Activated effector memory CD4-positive, alpha-beta T cell treated with anti-CD3 and anti-CD28 coated beads, Interleukin-2, amount 50 U/mL, for 16 hours (primary cell): ENCODE results near the gene FBN1.

Source experiments
- DNase-seq: peaks from one replicate; pipeline ENCODE4 v3.0.0-alpha.2; 2020

Gene FBN1

DNA sequence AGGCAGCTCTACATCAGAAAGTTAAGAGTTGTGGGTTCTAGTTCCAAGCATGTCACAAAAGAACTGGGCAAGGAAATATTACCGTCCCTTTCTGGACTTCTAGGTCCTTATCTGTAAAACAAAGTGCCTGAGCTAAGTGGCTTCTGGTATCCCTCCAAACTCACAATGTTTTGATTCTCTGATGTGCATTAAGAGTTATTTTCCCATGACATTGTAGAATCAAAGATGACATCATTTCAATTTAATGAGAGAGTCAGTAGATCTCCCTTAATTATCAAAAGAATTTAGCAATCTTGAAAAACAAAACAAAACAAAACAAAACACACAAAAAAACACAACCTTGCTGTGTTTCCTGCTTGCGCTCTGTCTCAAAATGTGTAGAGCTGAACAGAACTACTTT, 225.6 kb downstream of the FBN1 start:
- no peak for DNase-seq

DNA sequence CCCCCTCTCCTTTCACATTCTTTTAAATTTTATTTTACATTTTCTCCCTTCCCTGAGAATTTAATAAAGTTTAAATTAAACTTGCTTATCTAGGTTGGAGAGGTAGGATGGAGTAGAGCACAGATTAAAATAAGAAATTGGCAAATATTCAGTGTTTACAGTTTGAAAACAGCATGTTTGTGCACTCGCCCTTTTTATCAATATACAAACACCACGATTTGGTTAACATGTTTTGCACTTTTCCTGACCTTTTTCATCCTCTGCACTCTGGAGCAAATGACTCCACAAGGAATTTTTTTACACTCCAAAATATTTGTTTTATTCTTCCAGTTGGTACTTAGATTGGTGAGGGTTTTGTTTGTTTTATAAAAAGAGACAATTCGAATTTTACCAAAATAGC, 227.2 kb downstream of the FBN1 start:
- no peak for DNase-seq

DNA sequence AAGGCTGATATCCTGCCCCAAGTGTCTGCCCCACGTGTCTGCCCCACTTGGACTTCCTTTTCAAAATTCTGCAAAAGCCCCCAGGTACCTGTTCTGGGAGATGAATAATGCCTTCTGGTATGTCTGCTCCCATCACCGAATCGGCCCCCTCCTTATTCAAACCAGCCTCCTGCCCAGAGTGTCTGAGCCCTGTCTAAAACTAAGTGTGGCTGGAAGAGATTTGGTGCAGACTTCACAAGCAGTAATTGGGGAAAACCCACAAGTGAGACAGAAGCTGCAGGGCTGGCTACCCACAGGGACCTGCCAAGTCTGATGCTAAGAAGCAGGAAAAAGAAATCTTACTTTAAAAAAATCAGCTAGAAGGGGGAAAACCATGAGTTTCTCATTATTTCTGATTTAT, 229.2 kb downstream of the FBN1 start:
- DNase-seq = no peak

DNA sequence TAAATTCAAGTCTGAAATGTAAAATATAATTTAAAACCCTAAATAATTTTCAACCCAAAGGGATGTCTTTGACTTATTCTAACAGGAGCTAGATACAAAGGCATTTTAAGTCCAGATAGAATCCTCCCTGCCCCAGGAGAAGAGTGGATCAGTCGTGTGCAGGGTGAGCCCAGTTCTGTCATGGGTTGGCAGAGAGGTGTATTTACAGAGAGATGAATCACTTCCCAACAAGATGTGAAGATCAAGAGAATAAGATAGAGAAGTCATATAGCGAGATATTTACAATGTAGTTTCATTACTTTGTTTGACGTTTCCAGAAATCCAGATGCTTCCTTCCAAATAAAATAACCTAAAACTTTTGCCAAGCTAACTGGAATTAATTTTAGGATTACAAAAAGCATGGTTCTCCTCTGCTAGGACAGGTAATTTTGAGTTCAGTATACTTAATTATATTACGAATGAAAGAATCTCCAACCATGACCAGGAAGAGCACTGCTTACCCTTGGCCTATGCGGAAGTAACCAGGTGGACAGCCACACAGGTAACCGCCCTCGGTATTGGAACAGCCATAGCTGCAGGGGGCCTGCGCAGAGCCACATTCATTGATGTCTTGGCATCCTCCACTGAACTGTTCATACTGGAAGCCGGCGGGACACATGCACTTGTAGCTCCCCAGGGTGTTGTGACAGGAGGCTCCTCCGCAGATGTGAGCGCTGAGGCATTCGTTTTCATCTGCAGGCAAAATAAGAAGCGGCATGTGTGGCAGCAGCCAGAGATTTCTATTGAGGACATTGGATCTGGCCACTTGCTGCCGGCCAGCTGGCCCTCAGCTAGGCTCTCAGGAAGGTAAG, 230.2 kb downstream of the FBN1 start:
- DNase-seq = no peak

DNA sequence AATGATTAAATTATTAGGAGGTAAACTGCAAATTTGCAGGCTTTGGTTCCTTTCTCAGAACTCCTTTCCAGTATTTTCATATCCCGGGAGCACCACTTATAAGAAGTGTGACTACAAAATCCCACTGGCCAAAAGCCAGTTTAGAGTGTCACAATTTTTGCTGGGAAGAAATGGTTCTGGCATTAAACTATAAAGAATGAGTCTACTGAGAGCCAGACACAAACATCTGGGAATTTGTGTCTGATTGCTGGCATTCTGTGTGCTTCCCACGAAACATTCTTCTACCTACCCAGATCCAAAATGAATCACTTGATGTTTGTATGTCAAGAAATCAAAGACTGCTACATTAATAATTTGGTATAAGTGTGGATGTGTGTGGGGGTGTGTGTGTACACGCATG, 231.5 kb downstream of the FBN1 start:
- DNase-seq = no peak

DNA sequence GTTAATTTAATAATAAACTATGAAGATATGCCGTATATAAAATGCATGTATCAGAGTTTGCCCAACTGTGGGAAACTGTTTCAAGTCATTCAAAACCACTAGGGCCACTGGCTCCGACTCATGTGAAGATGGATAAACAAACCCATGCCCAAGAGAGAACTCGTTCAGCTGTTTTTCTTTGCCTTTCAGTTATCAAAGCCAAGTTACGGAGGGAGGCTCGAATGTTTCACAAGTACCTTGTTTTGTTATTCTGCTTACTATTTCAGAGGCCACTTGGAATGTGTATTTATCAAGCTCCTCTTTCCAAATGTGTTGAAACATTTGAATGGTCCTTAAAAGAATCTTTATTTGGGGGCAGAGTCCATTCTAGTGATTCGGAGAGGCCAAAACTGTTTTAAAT, 232.2 kb downstream of the FBN1 start:
- DNase-seq = no peak

DNA sequence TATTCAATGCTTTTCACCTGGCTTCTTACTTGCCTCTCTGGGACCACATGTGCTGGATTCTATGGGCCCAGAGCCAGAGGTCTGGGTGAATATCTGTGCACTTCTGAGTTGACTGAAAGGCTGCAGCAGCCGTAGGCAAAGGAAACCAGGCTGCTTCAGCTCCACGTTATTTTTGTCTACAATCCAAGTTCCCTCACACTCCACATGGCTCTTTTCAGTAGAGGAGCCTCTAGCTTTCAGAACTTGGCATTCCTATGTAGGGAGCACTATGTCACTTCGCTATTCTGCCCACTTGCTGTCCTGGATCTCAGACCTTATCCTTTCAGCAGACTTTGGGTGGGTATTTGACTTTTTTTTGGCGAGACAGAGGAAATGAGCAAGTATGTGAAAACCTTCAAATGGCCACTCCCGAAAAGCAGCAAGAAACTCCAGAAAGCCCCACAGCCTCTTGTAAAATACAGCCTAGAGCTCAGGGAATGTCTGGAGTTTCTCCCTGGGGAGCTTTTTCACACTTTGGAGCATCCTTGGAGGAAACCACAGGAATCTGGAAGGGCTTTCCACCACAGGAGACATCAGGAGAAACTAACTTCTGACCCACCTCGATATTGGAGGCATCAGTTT, 233.4 kb downstream of the FBN1 start:
- DNase-seq = no peak

DNA sequence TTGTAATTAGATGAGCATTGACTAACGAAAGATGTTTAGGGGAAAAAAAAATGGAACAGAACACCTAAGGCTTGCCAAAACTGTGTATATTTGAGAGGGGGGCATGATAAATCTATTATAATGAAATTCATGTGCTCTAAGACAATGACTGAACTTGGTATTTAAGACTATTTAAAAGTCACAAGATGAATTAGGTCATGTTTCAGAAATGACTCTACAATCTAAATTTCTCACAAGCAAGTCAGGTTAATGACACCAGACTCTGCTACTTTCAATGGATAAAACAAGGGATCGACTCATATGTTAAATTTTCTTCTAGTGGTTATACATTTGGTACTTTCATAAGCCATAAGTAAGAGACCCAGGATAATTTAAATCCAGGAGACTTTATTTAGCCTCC, 235.9 kb downstream of the FBN1 start:
- no peak for DNase-seq

DNA sequence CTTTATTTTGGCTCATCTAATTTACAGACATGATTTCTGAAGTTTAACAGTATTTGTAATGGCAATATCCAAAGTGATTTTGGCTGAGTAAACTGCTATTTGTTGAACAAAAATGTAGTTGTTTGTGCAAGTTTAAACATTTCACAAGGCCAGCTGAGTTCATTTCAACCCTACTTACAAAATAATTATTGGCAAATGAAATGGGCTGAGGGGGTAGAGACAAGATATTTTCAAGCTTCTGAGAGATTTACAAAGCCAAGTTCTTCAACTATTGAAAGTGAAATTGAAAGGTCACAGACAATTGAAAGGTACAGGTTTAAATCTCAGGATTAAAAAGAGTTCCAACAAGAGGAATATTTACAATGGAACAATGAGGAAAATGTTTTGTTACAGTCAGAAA, 237.2 kb downstream of the FBN1 start:
- DNase-seq = no peak

DNA sequence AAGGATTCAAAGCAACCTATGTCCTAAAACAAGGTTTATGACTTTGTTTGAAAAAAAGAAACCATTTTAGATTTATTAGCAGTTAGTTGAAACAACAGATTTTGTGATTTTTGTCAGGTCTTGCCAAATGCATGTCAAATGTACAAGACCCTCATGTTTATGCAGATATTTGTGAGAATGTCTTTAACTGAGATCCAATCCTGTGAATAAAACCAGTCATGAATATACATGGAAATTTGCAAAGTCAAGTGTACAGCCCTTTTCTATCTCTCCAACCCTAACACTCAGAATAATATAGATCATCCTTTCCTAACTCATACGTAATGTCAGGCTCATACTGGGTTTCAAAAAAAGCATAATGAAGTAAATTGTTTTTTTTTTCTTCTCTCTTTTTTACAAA, 237.9 kb downstream of the FBN1 start:
- DNase-seq = no peak

DNA sequence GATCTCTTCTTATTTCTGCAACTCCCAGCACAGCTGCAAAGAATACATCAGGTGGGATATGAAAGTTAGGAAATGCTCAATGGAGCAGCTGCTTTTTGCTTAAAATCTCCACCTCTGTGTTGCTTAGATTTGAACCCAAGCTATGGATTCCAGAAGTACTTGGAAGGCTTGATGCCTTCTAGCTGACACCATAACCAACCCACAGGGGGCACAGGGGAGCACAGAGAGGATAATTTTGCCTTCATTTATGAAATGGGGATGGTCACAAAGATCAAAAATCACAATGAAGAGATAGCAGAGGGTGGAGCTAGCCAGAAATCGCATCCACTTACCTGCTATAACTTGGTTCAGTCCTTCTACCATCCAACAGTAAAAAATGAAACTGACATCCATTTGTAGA, 238.6 kb downstream of the FBN1 start:
- no peak for DNase-seq

DNA sequence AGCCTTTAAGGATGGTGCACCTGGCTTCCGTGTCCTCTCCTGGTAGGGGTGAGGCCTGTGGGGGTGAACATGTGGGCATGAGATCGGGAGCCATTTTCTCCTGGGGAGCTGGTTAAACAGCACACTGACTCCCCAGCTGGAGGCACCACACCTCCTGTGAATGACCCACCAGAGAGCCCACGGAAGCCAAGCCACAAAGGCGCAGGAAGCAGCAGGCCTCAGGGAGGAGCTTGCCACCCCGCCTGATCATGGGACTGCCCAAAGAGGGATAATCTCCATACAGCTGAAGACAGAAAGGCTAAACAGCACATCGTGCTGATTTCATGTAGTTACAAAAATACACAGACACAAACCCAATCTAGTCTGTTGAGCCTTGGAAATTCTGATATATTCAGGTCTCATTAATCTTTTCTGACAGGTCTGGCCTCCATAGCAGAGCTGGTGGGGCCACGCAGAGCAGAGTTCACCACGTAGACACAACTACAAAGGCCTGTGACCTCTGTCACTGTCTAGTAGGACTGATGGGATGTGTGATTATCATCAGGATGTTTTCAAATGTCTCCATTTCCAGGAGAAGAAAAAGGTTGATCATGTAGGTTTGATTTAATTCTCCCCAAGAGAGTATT, 239.1 kb downstream of the FBN1 start:
- DNase-seq = no peak

DNA sequence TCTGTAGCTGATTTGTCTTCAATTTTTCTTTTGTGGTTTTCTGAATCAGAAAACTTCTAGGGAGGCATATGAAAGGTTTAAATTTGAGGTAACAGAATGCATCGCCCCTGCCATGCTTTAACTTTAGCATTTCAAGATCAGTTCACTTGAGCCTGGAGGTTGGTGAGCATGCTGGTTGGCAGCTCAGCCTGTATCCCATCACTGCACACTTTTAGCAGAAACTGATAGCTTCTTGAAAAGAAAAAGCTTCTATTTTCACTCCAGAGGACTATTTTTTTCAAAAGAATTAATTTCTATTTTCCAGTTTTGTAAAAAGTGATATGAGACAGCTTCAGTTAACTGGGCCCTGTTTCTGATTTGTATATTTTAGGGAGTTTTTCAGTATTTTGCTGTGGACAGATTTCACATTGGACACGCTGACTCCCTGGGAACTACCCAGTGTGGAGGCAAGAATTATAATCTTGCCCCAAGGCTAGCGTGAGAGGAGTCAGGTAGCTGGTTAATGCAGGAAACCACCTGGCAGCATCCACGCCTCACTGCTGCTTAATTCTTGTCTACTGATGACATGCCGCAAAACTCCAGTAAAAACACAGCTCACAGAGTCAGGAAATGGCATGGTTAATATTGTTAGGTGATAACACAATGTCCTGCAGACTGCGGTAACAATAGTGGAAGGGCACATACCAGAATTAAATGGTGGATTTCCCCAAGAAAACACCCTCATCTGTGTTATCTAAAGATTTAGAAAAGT, 242.9 kb downstream of the FBN1 start:
- no peak for DNase-seq

DNA sequence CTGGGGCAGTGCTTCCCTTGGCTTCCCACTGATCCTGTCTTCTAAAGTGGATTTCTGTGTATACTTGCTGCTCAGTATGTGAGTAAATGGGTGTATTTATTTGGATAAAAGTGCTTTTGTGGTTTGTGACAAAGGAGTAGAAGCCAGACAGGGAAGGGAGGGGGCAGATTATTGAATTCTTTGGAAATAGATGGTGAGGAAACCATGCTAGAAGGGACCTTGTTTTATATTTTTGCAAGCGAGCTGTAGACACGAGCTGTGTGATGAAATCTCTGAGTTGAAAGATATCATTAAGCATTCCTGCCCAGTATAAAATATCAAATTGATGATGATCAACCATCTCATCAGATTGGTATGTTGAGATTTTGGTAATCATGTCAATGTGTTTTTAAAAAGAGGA, 245.4 kb downstream of the FBN1 start:
- no peak for DNase-seq

DNA sequence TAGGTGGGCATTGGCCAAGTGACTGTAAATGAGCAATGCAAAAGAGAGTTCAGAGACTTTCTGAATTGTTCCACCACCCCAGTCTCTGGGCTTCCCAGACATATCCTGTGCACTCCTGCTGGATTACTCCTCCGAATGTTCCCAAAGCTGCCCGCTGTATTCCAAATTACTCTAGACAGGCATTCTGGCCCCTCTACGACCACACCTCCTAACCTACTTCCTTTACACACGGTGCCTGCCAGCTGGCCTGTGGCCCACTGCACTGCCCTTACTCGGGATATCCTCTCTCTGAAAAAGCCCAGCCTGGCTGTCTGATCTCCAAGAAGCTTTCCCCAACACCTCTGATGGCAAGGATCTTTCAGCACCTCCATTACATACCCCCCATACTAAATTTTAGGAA, 247.7 kb downstream of the FBN1 start:
- DNase-seq = no peak

DNA sequence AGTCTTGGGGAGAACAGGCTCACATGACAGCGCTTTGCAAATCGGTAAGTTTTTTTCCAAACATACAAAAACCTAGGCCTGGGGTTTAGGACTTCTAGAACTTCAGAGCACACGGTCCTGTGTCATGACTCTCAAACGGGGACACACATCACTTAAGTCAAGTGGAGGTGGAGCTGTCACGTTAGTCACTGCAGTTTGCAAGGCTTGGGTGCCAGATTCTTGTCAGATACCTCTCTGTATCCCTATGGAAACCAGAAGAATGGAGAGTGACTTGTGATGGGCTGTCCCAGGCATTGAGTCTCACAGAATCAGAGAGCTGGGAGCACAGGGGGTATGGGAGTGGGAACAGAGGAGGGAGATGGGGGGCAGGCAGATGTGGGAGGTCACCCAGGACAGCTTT, 249.5 kb downstream of the FBN1 start:
- DNase-seq = no peak

DNA sequence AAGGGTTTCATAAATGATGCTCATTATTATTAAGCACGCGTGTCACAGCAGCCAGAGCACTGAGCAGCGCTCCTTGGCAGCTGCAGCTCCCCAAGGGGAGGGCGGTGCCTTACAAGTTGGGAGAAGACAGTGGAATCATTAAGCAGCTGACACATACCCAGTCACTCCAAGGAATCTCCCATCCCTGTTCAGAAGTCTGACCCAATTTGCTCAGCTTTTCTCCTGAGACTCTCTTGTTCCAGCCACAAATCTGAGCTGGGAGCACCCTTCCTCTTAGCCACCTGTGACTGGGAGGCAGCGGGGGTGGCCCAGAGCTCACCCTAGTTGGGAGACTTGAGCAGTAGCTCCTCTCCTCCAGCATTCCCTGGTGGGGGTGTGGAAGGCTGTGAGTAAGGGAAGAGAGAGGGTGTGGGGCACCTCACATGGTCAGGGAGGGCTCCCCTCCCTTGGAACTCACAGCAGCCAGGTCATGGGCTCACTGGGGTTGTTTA, 249.9 kb downstream of the FBN1 start:
- no peak for DNase-seq

DNA sequence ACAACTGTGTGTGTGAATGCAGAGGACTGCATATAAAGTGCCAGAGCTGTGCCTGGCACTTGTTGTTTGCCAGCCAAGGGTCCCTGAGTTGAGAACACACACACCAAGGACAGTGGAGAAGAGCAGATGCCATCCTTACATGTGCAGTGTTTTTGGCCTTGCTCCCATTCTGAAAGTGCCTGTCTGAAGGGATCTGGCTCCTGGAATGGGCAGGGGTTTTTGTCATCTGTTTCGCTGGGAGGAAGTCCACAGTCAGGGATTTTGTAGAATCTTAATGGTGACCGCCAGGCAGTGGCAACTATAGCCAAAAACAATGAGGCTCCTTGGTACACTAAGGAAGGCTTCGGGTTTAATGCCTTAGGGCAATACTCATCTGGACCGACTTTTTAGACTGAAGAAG, 250.5 kb downstream of the FBN1 start:
- no peak for DNase-seq

DNA sequence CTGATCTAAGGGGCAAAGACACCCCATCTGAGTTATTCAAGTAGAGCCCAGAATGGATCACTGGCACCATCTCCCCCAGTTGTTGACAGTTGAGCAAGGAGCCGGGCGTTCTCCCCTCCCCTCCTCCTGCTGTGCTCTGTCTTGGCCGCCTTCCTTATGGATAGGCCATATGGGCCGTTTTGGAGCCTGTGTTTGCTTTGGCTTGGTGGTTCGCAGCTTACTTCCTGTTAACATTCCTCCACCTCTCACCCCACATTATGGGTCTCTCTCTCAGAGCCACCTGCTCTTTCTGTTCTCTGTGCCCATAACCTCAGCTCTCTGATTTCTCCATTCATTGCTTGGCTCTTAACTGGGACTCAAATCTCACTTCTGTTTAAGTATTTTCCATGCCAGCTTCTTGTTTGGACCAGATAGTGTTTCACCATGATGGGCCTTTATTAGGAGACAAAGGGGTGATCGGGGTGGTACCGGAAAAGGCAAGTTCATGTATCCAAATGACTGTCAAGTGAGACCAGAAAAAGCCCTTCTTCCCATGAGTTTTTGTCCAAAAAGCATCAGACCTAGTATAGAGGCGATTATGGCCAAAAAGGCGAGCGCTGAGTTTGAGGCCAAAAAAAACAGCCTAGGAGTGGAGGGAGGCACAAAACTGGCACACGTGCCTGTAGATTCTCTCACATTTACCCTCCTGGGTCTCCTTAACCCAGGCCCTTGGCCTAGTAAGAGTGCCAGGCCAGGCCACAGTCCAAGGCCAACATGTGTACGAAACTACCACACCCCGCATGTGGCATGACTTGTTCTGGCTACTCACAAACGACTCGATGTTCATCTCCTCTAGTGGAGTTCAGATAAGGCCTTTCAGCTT, 251.6 kb downstream of the FBN1 start:
- no peak for DNase-seq

DNA sequence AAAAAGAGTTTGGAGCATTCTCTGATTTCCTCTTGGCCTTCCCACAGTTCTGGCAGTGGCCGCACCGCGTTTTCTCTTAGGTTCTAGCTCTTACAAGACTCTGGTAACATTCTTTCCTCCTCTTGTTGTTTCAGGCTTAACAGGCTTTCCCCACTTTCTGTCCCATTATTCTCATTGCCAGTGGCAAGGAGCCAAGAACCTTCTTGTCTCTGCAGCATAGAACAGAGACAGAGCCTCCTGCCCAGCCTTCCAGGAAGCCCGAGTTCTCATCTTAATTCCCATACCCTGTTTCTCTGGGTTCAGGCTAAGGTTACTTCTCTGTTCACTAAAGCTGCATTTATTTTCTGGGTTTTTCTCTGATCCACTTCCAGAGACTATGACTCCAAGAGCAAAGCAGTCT, 253.2 kb downstream of the FBN1 start:
- DNase-seq = no peak

DNA sequence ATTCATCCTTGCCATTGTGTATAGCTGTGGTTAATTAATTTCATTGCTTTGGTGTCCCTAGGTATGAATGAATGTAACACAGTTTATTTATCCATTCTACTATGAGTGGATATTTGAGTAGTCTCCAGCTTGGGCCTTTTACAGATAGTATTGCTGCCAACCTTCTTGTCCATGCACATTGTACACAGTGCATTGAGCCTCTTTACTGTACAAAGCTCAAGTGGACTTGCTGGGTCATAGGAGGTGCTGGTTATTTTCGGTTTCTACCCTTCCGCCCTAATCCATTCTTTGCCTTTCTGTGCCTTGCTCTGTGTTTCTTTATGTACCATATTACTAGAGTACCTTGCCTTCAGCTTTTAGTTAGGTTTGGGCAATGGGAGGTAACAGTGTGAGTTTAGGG, 253.6 kb downstream of the FBN1 start:
- no peak for DNase-seq

DNA sequence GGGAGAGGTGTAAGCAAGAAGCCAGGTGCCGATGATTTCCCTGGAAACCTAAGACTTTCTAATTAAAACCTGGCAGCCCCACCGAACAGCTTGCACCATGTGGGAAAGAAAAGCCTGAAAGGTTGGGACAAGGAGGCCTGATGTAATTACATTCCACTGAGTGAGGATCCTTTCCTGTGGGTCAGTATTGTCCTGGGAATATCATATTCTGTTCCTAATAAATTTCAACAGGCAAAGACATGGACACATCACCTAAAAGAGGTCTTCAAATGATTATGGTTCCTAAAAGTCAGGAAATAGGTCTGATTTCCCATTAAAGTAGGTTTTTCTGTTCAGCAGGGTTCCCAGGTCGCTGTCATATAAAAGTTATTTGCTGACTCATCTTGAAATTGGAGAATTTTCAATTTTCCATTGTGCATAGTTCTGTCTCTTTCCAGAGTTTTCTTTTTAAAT, 255.8 kb downstream of the FBN1 start:
- DNase-seq = no peak
